CD4-positive, alpha-beta T cell treated with Interleukin-21 for 1 hour (primary cell): ENCODE measurements around the gene AUTS2.

Experiments
- DNase-seq: peaks from one replicate; pipeline ENCODE4 v3.0.0-alpha.2; 2020

Gene AUTS2

GRCh38 chr7:70098905-70099672 is 500.8 kb downstream of the AUTS2 start:
- no peak for DNase-seq

GRCh38 chr7:70104243-70104642 is 506.0 kb downstream of the AUTS2 start:
- no peak for DNase-seq

- no peak for DNase-seq
Measured at GRCh38 chr7:70113078-70113477, 514.8 kb downstream of the AUTS2 start.

- DNase-seq, result no peak
Measured at GRCh38 chr7:70113536-70113935, 515.3 kb downstream of the AUTS2 start.

DNA sequence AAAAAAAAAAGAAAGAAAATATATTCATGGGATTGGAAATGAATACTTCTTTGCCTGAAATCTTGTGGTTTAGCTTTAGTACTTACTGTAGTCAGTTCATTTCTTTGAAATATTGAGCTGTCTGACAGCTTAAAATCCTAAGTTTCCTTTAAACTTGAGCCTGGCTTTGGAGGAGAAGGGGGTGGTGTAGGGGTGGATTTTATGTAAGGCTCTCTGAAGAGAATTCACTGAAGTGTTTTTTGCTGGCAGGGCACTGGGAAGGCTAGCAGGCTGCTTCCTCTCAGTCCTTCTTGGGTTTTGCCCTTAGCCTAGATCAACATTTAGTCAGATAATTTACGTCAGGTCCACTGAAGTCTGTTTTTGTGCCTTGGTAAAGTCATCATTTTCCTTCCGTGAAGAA is 516.5 kb downstream of the AUTS2 start:
- no peak for DNase-seq

GRCh38 chr7:70116244-70116643 is 518.0 kb downstream of the AUTS2 start:
- no peak for DNase-seq

- DNase-seq, result no peak
Measured at GRCh38 chr7:70116867-70117266, 518.6 kb downstream of the AUTS2 start.

- no peak for DNase-seq
Measured at GRCh38 chr7:70120851-70121250, 522.6 kb downstream of the AUTS2 start.

DNA sequence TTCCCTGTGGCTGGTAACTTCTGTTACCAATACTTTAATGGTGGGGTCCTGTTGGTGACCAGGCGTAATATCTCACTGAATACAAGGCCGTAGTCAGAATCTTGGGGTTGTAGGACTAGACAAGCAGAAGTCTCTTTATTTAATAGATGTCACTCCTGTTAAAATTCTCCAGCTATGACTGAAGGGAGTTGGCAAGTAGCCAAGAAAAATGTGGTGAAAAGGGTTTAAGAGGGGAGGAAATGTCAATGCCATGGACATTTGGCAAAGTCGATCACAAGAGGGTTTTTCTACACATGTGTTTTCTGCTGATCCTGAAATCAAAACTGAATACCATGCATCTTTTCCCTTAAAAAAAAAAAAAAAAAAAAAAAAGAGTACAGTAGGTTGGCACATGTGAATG is 533.5 kb downstream of the AUTS2 start:
- no peak for DNase-seq

DNA sequence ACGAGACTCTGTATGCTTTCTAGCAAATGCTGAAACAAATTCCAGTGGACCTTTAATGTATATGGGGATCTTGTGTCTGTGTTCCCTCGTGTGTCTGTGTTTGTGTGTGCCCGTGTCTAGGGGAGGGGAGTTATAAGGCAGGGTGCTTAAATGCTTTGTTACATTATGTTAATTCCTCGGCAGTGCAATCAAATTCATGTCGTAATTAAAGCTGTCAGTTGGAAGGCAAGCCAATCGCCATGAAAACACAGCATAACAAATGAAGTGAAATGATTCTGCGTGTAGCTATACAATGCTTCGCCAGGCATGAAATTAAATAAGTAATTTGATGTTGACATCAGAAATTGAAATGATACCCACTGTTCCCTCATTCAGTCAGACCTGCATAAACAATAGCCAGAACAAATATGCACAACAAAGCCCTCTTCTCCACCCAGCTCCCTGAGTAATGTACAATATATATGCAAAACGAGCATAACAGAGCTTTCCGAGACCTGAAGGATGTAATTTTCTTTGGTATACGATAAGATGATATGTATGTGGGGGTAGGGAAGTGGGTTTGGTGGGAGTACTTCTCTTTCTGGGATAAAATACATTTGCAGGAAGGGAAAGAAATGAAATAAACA is 534.1 kb downstream of the AUTS2 start:
- DNase-seq, result no peak

DNA sequence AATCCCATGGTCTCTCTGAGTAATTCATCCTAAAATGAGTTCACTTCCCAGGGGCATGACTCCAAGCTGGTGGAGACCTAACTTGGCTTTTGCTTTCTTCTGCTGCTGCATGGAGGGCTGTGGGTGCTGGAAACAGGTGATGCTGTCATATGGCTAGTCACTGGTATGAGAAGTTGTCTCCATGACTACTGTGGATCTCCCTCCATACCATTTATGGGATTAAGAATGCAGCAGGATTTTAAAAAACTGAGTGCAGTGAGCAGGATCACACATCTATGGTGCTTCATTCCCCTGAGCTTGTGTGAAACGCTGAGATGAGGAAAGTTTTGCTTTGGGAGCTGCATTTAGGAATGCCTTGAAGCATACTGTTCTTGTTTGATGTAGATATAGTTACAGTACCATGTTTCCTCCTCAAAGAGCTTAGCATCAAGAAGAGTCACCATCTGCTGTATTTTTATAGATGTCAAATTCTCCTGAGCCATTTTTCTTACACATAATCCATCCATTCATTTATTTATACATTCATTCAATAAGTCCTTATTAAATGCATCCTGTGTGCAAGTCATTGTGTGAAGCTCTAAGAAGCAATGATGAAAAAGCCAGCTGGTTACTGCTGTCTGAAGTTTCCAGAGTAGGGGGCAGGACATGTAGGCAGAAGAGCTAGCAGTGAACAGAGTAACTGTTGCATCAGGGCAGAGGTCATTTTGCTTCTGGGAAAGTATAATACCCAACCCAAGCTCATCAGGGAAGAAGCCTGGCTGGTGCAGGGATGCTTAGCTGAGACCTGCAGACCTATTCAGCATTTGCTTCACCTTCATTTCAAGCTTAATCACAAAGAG is 534.8 kb downstream of the AUTS2 start:
- DNase-seq, result no peak

- DNase-seq, result no peak
Measured at GRCh38 chr7:70134029-70134770, 535.9 kb downstream of the AUTS2 start.

GRCh38 chr7:70135656-70136055 is 537.4 kb downstream of the AUTS2 start:
- DNase-seq, result no peak

DNA sequence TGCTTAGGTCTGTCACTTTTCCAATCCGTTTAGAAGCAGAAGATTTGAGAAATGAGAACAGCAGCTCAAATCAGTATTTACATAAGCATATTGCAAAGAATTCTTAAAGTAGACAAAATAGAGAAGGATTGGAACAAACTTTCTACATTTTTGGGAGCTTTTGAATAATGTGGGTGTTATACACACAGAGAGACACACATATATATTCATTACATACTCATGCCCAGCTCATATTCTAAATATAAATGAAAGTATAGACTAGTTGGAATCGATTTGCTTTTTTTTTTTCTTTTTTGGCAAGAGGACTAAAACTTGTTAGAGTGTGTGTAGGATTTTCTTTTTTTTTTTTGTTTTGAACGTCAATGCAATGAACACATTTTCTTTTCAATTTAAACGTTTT is 538.9 kb downstream of the AUTS2 start:
- no peak for DNase-seq

DNA sequence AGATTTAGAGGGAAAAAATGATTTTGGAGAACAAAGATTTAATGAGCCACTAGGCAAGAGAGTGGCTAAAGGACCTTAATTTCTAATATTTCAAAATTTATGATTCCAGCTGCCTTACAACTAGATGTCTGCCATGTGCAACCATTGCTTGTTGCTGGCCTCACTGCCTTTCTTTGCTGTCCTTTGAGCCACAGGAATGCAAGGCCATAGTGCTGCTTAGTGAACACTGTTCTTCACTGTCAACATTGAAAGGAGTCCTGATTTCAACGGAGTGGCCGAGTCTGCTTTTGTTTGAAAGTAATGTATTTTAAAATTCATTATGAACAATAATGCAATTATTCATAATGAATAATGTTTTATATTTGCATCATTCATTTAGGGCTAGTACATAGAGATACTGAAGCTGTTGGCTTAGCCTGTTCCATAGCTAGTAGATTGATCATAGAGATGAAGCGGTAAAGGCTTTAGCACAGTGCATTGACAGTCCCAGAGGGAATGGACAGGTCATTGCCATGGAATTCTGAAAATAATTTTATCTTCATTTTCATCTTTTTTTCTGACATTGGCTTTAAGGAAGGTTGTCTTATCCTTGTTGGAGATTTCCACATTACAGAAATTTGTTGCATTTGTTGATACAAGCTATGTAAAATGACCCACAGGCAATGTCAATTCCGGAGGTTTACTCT is 544.1 kb downstream of the AUTS2 start:
- DNase-seq, result no peak

DNA sequence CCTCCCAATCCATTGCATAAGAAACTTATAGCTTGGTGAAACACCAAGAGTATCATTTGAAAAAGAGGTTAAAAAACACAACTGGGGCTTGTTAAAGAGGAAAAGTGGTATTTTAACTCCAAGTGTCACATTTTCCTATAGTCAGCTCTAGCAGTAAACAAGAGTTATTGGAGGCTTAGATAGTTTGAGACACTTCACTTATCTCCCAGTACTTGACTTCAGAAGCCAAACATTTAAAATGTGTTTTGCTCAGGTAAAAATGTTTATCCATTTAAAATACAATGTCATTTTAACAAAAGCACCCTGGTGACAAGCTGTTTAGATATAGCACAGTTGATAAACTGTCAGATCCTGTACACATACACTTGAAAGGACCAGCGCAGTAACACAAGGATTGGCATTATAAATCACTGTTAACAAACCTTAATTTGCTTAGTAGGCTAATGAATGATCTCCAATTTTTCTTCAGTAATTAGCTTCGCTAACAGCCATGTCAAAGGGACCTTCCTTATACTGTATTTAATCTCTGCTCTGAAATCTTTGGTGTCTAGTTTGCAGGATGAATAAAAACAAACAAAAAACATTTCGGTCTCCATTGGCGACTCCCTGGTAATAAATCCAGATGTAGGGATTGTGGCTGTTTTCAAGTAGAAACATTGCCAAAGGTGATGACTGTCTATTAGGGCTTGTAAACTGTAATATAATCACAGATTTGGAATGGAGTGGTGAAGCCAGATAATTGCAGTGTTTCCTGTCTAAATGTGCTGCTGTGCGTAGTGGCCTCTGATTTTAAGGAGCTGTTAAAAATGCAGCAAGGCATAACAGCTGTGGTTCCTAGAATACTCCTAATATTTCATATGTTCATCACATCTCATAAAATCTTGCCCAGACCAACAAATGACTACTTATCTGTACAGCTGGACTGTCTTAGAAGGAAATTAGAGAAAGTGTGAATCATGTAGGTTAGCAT is 545.1 kb downstream of the AUTS2 start:
- DNase-seq, result no peak

GRCh38 chr7:70148997-70149396 is 550.7 kb downstream of the AUTS2 start:
- DNase-seq, result no peak

DNA sequence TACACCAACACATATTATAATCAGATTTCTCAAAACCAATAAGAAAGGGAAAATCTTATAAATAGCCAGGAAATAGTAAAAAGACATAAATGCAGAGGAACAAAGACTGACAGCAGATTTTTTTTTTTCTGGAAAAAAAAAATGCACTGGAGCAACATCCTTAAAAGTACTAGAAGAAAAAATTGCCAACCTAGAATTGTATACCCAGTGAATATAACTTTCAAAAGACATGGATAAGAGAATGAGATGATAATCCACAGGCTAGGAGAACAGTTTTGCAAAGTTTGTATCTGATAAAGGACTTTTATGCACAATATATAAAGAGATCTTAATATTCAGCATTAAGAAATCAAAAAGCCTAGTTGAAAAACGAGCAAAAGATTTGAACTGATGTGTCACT is 554.0 kb downstream of the AUTS2 start:
- no peak for DNase-seq

- DNase-seq, result no peak
Measured at GRCh38 chr7:70153933-70154332, 555.7 kb downstream of the AUTS2 start.

DNA sequence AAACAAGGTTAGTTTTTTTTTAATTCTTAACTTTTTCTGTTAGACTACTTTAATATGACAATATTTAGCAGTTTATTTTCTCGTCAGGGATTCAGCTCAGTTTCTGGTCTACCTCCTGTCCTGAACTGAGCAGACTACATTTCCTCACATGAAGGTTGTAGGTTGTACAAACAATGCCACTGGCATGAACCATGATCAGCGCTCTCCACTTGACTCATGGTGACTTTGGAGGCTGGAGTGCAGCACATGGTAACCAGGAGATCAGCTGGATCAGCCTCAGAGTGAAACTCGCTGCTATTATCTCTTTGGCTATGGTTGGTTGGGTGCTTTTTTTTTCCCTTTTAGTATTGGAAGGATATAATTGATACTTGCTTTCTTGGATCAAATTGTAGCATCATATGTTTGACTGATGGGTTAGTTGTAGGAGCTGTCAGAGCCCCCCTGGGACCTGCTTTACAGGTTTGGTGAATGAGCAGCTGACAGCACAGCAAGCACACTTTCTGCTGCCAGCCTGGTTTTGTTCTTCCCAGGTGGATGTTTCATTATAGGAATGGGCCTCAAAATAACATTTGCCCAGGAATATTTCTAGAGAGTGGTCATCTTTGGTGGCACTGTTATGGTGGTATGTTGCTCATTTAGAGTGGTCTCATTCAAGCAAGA is 556.4 kb downstream of the AUTS2 start:
- DNase-seq, result no peak

DNA sequence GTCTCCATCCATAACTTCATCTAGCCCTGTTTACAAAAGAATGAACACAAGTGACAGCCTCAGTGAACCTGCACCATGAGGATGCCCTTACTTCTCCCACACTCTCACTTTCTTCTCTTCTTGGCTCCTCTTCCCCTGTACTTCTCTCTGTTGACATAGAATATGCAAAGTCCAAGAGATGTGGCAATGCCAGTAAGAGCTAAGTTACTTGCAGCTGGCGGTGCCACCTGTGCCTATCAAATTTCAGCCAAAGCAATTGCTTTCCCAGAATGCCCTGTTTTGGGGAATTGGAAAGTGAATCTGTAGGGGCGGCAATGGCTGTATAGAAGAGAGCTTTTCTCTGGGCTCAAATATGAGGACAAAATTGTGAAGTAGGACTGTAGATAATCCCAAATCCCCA is 557.8 kb downstream of the AUTS2 start:
- no peak for DNase-seq
